Neural cell (in vitro differentiated cells): ENCODE results near the gene PLAC8. TPM values are rescaled to one million over a fixed set of nuclear protein-coding genes. Genes with fewer than 3 reads are reported as not detected.

ENCODE experiments used
- H2AFZ ChIP-seq: fragments of 200-600, 300-800 bp; sonication (generic), shearing (Covaris generic); 2 replicates; pipeline ENCODE4 v1.6.0; 2014; ENCODE audit warnings: low read depth, mild to moderate bottlenecking, antibody characterized with exemption, low read length, moderate library complexity
- H3F3A ChIP-seq: fragments of 200-600 bp; shearing (Covaris generic); 2 replicates; pipeline ENCODE4 v1.6.1; 2016; ENCODE audit warnings: mild to moderate bottlenecking, moderate library complexity, mixed read lengths, antibody characterized with exemption, low read length; ENCODE audit not compliant: insufficient read depth, poor library complexity, severe bottlenecking
- H3K27ac ChIP-seq: fragments of 200-600, 300-800 bp; sonication (generic), shearing (Covaris generic); 2 replicates; pipeline ENCODE4 v1.5.1; 2014; ENCODE audit warnings: mild to moderate bottlenecking, low read length, moderate library complexity
- H3K27me3 ChIP-seq: fragments of 300-800, 200-600 bp; sonication (generic), shearing (Covaris generic); 2 replicates; pipeline ENCODE4 v1.6.0; 2014; ENCODE audit warnings: mild to moderate bottlenecking, low read depth, low read length, moderate library complexity; ENCODE audit not compliant: insufficient read depth
- H3K36me3 ChIP-seq: fragments of 300-800, 200-600 bp; sonication (generic), shearing (Covaris generic); 2 replicates; pipeline ENCODE4 v1.5.1; 2014; ENCODE audit warnings: mild to moderate bottlenecking, antibody characterized with exemption, low read length, moderate library complexity; ENCODE audit not compliant: insufficient read depth
- H3K4me2 ChIP-seq: fragments of 300-800, 200-600 bp; sonication (generic), shearing (Covaris generic); 2 replicates; pipeline ENCODE4 v1.6.0; 2014; ENCODE audit warnings: mild to moderate bottlenecking, low read length
- H3K4me3 ChIP-seq: fragments of 300-800, 200-600 bp; sonication (generic), shearing (Covaris generic); 2 replicates; pipeline ENCODE4 v1.5.1; 2014; ENCODE audit warnings: mild to moderate bottlenecking, low read length, moderate library complexity
- H3K79me2 ChIP-seq: fragments of 200-600 bp; shearing (Covaris generic); replicated peaks from 2 replicates; pipeline ENCODE4 v1.6.0; 2014; ENCODE audit warnings: mild to moderate bottlenecking, low read length, moderate library complexity; ENCODE audit not compliant: insufficient read depth
- H3K9ac ChIP-seq: fragments of 300-800, 200-600 bp; sonication (generic), shearing (Covaris generic); 2 replicates; pipeline ENCODE4 v1.6.1; 2016; ENCODE audit warnings: mild to moderate bottlenecking, low read length, mixed read lengths
- H3K9me2 ChIP-seq: fragments of 200-600 bp; shearing (Covaris generic); 2 replicates; pipeline ENCODE4 v1.6.1; 2016; ENCODE audit warnings: mild to moderate bottlenecking, low read length, mixed read lengths; ENCODE audit not compliant: insufficient read depth
- H3K9me3 ChIP-seq: fragments of 200-600, 300-800 bp; sonication (generic), shearing (Covaris generic); 2 replicates; pipeline ENCODE4 v1.6.1; 2016; ENCODE audit warnings: mild to moderate bottlenecking, mixed run types, low read length, moderate library complexity, mixed read lengths
- H4K20me1 ChIP-seq: fragments of 200-600 bp; shearing (Covaris generic); 2 replicates; pipeline ENCODE4 v1.6.1; 2016; ENCODE audit warnings: mild to moderate bottlenecking, mixed run types; ENCODE audit not compliant: insufficient read depth
- CTCF ChIP-seq: fragments of 450-650 bp; IDR thresholded peaks from 2 replicates; pipeline ENCODE4 v1.5.1; 2014; ENCODE audit warnings: antibody characterized with exemption, mild to moderate bottlenecking, moderate library complexity; ENCODE audit not compliant: poor library complexity, severe bottlenecking
- EP300 ChIP-seq: fragments of 450-650 bp; conservative IDR thresholded peaks from 2 replicates; pipeline ENCODE4 v1.6.1; 2014; ENCODE audit warnings: antibody characterized with exemption, mild to moderate bottlenecking, moderate library complexity; ENCODE audit not compliant: poor library complexity, severe bottlenecking
- EZH2 ChIP-seq: fragments of 200-600, 300-800 bp; shearing (Covaris generic), sonication (generic); IDR thresholded peaks from 2 replicates; pipeline ENCODE4 v1.6.1; 2014; ENCODE audit warnings: antibody characterized with exemption, low read length, borderline replicate concordance, mild to moderate bottlenecking; ENCODE audit not compliant: insufficient read depth, poor library complexity, severe bottlenecking
- MXI1 ChIP-seq: fragments of 450-650 bp; conservative IDR thresholded peaks from 2 replicates; pipeline ENCODE4 v1.6.1; 2014; ENCODE audit warnings: antibody characterized with exemption, mild to moderate bottlenecking; ENCODE audit not compliant: poor library complexity, severe bottlenecking
- POLR2AphosphoS5 ChIP-seq: IDR thresholded peaks from 2 replicates; pipeline ENCODE4 v1.6.1; 2012
- RAD21 ChIP-seq: fragments of 450-650 bp; conservative IDR thresholded peaks from 2 replicates; pipeline ENCODE4 v1.6.1; 2014; ENCODE audit warnings: antibody characterized with exemption, mild to moderate bottlenecking, moderate library complexity
- REST ChIP-seq: IDR thresholded peaks from 2 replicates; pipeline ENCODE4 v1.6.1; 2012; ENCODE audit warnings: borderline replicate concordance
- SMC3 ChIP-seq: fragments of 450-650 bp; conservative IDR thresholded peaks from 2 replicates; pipeline ENCODE4 v1.6.1; 2014; ENCODE audit warnings: antibody characterized with exemption, mild to moderate bottlenecking, moderate library complexity; ENCODE audit not compliant: poor library complexity
- TAF1 ChIP-seq: IDR thresholded peaks from 2 replicates; pipeline ENCODE4 v1.6.1; 2012; ENCODE audit warnings: low read depth
- polyA plus RNA-seq: library from polyadenylated mRNA; depleted of rRNA; stranded (reverse); fragments of >200 nt; gene quantifications from 2 replicates; pipeline ENCODE4 v1.2.3, GENCODE V29; 2014

The PLAC8 gene
- polyA plus RNA-seq, 1 donor from 2014 or later = not detected

- H4K20me1 ChIP-seq = no peaks in the 10 kb centered on the region
- no peak overlapping the region for H3K4me2 ChIP-seq
- no peak overlapping the region for H3K4me3 ChIP-seq
- H2AFZ ChIP-seq = no peak overlapping the region
- H3K27me3 ChIP-seq = no peaks in the 10 kb centered on the region
- no peaks in the 10 kb centered on the region for H3K79me2 ChIP-seq
- no peaks in the 10 kb centered on the region for H3F3A ChIP-seq
- no peaks in the 10 kb centered on the region for H3K36me3 ChIP-seq
- H3K9me2 ChIP-seq = no peaks in the 10 kb centered on the region
- H3K9me3 ChIP-seq = no peaks in the 10 kb centered on the region
- TF ChIP-seq RAD21 = peak; percentile 55
- TF ChIP-seq CTCF = peak; percentile 67
- no peak for TF ChIP-seq EP300
- TF ChIP-seq MXI1 = no peak
- no peak for TF ChIP-seq EZH2
- TF ChIP-seq SMC3 = peak; percentile 63
- TF ChIP-seq REST = no peak
- no peak overlapping the region for H3K9ac ChIP-seq
- H3K27ac ChIP-seq = no peak overlapping the region
Measured at GRCh38 chr4:83074086-83074704, 40.3 kb downstream of the PLAC8 start.

- Histone ChIP-seq H4K20me1 (no peaks in the 10 kb centered on the region), H3K9ac (no peak overlapping the region), H3K9me2 (no peaks in the 10 kb centered on the region), H3K36me3 (peaks cover 6% of the 10 kb centered on the region), H3K4me2 (no peak overlapping the region), H3K79me2 (no peaks in the 10 kb centered on the region), H3K27me3 (no peaks in the 10 kb centered on the region), H3K4me3 (no peak overlapping the region), H2AFZ (no peak overlapping the region), H3K9me3 (no peaks in the 10 kb centered on the region), H3K27ac (no peak overlapping the region), H3F3A (no peaks in the 10 kb centered on the region)
- TF ChIP-seq CTCF = no peak
- no peak for TF ChIP-seq TAF1
- TF ChIP-seq MXI1 = no peak
- TF ChIP-seq EZH2 = no peak
- no peak for TF ChIP-seq RAD21
- no peak for TF ChIP-seq POLR2AphosphoS5
- TF ChIP-seq SMC3 = no peak
- no peak for TF ChIP-seq EP300
- no peak for TF ChIP-seq REST
Measured at GRCh38 chr4:83071116-83071515, 43.4 kb downstream of the PLAC8 start.
